A673 (cell line): ENCODE data around the gene EIF3M. TPM values are rescaled to one million over a fixed set of nuclear protein-coding genes. Genes with fewer than 3 reads are reported as not detected.

Experiments used
- BruUV-seq: library from RNA; stranded (reverse); fragments of 400-500 nt; replicated peaks from 2 replicates; lab custom pipeline; 2021; lab: Mats Ljungman, UMichigan
- CTCF ChIA-PET: fragments of 300-600 bp; sonication (Branson Sonifier 250); formaldehyde crosslinking; loops from one replicate; lab custom pipeline; 2022; ENCODE audit warnings: antibody characterized with exemption; lab: Charles Lee
- POLR2A ChIA-PET: fragments of 300-600 bp; sonication (Branson Sonifier 250); formaldehyde crosslinking; loops from one replicate; lab custom pipeline; 2022; ENCODE audit warnings: antibody characterized with exemption; ENCODE audit not compliant: low non-redundant PET; lab: Charles Lee
- DNase-seq: peaks from one replicate; pipeline ENCODE4 v3.0.0-alpha.2; 2015; ENCODE audit warnings: low spot score
- H3K27ac ChIP-seq: fragments of 200-600 bp; sonication (generic); 2 replicates; pipeline ENCODE4 v1.5.1; 2016; ENCODE audit warnings: mixed run types, low read depth, mild to moderate bottlenecking, mixed read lengths, antibody characterized with exemption, low read length; ENCODE audit not compliant: poor library complexity, severe bottlenecking
- H3K27me3 ChIP-seq: fragments of 200-600 bp; sonication (generic); replicated peaks from 2 replicates; pipeline ENCODE4 v1.6.1; 2017; ENCODE audit warnings: mixed run types, low read depth, mild to moderate bottlenecking, mixed read lengths, antibody characterized with exemption, low read length; ENCODE audit not compliant: insufficient read depth, poor library complexity
- H3K36me3 ChIP-seq: fragments of 200-600 bp; sonication (generic); 2 replicates; pipeline ENCODE4 v1.6.1; 2016; ENCODE audit warnings: mixed run types, mild to moderate bottlenecking, mixed read lengths, antibody characterized with exemption, low read length; ENCODE audit not compliant: insufficient read depth, poor library complexity, severe bottlenecking
- H3K4me1 ChIP-seq: fragments of 200-600 bp; sonication (generic); 2 replicates; pipeline ENCODE4 v1.6.1; 2017; ENCODE audit warnings: mixed run types, mild to moderate bottlenecking, mixed read lengths, antibody characterized with exemption, low read length; ENCODE audit not compliant: insufficient read depth, poor library complexity, severe bottlenecking
- H3K4me3 ChIP-seq: fragments of 200-600 bp; sonication (generic); 2 replicates; pipeline ENCODE4 v1.5.1; 2016; ENCODE audit warnings: low read depth, mixed run types, mild to moderate bottlenecking, mixed read lengths, low read length; ENCODE audit not compliant: poor library complexity, severe bottlenecking
- H3K9me3 ChIP-seq: fragments of 200-600 bp; sonication (generic); 2 replicates; pipeline ENCODE4 v1.6.1; 2016; ENCODE audit warnings: mixed run types, low read depth, mild to moderate bottlenecking, mixed read lengths, antibody characterized with exemption, low read length; ENCODE audit not compliant: poor library complexity, severe bottlenecking
- EZH2 ChIP-seq: fragments of 200-600 bp; sonication (generic); IDR thresholded peaks from 2 replicates; pipeline ENCODE4 v1.6.1; 2017; ENCODE audit warnings: borderline replicate concordance, low read depth, mild to moderate bottlenecking, mixed read lengths, antibody characterized with exemption, low read length; ENCODE audit not compliant: poor library complexity, severe bottlenecking
- intact Hi-C: fragments of 100-400 bp; cut with micrococcal nuclease; formaldehyde crosslinking; loops from one replicate; pipeline ENCODE4 v1.10.0; 2022; ENCODE audit not compliant: unreplicated experiment
- total RNA-seq: library from RNA; stranded (reverse); gene quantifications from 2 replicates; pipeline ENCODE4 v1.2.3, GENCODE V29; 2021
- TF ChIP-seq, protein P1 (sequence below): fragments of 300-800, 200-600 bp; sonication (generic); conservative IDR thresholded peaks from 2 replicates; pipeline ENCODE4 v1.5.1; 2017; ENCODE audit warnings: low read depth, mild to moderate bottlenecking, antibody characterized with exemption, low read length, moderate library complexity, mixed read lengths

EIF3M gene
- total RNA-seq, 1 experiment from 2014 or later = 1,119 TPM

DNA sequence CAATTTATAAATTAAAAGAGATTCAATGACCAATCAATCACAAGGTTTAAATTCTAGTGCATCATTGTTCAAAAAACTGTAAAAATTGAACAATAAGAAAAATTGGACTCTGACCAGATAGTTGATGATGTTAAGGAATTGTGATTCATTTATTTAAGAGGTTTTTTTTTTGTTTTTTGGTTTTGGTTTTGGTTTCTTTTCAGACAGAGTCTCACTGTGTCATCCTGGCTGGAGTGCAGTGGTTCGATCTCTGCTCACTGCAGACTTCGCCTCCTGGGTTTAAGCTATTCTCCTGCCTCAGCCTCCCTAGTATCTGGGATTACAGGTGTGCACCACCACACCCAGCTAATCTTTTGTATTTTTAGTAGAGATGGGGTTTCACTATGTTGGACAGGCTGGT lies 17.1 kb upstream of the EIF3M start:
- H3K27ac ChIP-seq = no peak overlapping the region
- H3K36me3 ChIP-seq = no peaks in the 10 kb centered on the region
- ChIA-PET POLR2A (no interaction called here), CTCF (no interaction called here)
- H3K27me3 ChIP-seq = peaks cover 4% of the 10 kb centered on the region
- no peaks in the 10 kb centered on the region for H3K4me1 ChIP-seq
- H3K4me3 ChIP-seq = no peak overlapping the region
- intact Hi-C loops = no loop called here
- no peak for DNase-seq
- H3K9me3 ChIP-seq = no peaks in the 10 kb centered on the region
- BruUV-seq = no TSS peak
- TF ChIP-seq, protein P1, sequence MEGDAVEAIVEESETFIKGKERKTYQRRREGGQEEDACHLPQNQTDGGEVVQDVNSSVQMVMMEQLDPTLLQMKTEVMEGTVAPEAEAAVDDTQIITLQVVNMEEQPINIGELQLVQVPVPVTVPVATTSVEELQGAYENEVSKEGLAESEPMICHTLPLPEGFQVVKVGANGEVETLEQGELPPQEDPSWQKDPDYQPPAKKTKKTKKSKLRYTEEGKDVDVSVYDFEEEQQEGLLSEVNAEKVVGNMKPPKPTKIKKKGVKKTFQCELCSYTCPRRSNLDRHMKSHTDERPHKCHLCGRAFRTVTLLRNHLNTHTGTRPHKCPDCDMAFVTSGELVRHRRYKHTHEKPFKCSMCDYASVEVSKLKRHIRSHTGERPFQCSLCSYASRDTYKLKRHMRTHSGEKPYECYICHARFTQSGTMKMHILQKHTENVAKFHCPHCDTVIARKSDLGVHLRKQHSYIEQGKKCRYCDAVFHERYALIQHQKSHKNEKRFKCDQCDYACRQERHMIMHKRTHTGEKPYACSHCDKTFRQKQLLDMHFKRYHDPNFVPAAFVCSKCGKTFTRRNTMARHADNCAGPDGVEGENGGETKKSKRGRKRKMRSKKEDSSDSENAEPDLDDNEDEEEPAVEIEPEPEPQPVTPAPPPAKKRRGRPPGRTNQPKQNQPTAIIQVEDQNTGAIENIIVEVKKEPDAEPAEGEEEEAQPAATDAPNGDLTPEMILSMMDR = no peak
- TF ChIP-seq EZH2 = no peak

DNA sequence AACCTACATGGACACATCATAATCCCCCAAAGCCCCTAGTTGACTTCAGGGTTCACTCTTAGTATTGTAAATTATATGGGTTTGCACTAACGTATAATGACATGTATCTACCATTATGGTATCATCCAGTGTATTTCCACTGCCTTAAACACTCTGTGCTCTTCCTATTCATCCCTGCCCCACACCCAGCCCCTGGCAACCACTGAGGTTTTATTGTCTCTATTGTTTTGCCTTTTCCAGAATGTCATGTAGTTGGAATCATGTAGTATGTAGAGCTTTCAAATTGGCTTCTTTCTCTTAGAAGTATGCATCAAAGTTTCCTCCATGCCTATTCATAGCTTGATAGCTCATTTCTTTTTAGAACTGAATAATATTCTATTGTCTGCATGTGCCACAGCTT lies 16.5 kb upstream of the EIF3M start:
- POLR2A ChIA-PET = no interaction called here
- Histone ChIP-seq H3K27me3 (peaks cover 4% of the 10 kb centered on the region), H3K4me3 (no peak overlapping the region), H3K4me1 (no peaks in the 10 kb centered on the region), H3K9me3 (no peaks in the 10 kb centered on the region), H3K36me3 (no peaks in the 10 kb centered on the region), H3K27ac (no peak overlapping the region)
- CTCF ChIA-PET = no interaction called here
- TF ChIP-seq, protein P1 = no peak
- TF ChIP-seq EZH2 = no peak
- no peak for DNase-seq
- no TSS peak for BruUV-seq
- intact Hi-C loops = no loop called here

- CTCF ChIA-PET = no interaction called here
- POLR2A ChIA-PET = interaction anchor here (0.7 kb wide), 1 partner anchor 14 kb away, joined by 4 read pairs; no protein-coding TSS in a partner anchor
- H3K36me3 ChIP-seq = no peaks in the 10 kb centered on the region
- no peak for TF ChIP-seq EZH2
- TF ChIP-seq, protein P1 = no peak
- intact Hi-C loops = no loop called here
- no peaks in the 10 kb centered on the region for H3K4me1 ChIP-seq
- H3K27ac ChIP-seq = no peak overlapping the region
- no peak for DNase-seq
- H3K4me3 ChIP-seq = no peak overlapping the region
- BruUV-seq = no TSS peak
- H3K27me3 ChIP-seq = peaks cover 4% of the 10 kb centered on the region
- no peaks in the 10 kb centered on the region for H3K9me3 ChIP-seq
Observed at GRCh38 chr11:32569313-32569881, 14.2 kb upstream of the EIF3M start.
